Measurements from ENCODE around the gene JAZF1.

The JAZF1 gene

DNA sequence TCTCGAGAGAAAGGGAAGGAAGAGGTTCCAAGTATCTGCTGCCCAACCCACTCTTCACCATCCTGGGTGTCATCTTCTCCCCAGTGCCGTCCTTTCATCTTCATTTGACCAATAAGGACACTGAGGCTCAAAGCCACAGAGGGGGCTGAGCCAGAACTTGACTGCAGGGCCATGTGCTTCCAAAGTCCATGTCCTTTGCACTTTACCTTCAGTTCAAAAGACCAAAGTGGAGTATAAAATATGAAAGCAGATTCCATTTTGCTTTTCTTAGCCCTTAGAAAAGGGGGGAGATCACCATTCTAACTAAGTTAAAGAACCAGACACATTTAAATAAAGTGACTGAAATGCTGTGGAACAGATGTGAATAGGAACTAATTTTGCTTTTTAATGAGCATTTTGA, 56.2 kb downstream of the JAZF1 start:
- Histone ChIP-seq H3K4me3 (ENCODE audit: low read length) (no peak overlapping the region), H3K36me3 (ENCODE audit: control insufficient read depth, insufficient read depth, low read length) (no peaks in the 10 kb centered on the region), H3K27me3 (ENCODE audit: control insufficient read depth, insufficient read depth, low read length) (no peaks in the 10 kb centered on the region), H3K27ac (ENCODE audit: low read depth, low read length) (no peak overlapping the region), H3K9ac (ENCODE audit: low read length) (no peak overlapping the region), H3K4me1 (ENCODE audit: control insufficient read depth, insufficient read depth, low read length) (peaks cover 10% of the 10 kb centered on the region)

DNA sequence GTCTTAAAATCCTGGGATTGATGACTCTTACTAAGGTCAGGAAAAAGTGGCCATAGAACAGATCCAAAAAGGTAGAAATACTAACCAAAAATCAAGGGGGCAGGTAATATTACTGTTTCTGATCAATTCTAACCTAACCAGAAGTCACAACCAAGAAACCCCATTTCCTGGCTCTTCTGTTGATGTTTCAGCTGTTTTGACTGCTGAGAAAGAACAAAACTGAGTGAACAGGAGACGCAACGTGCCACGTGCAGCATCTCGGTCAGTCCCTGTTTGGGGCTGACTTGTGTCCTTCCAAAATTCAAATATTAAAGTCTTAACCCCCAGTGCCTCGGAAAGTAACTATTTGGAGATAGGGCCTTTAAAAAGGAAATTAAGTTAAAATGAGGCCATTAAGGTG, 56.8 kb downstream of the JAZF1 start:
- Histone ChIP-seq H3K9ac (ENCODE audit: low read length) (no peak overlapping the region), H3K4me1 (ENCODE audit: control insufficient read depth, insufficient read depth, low read length) (peaks cover 10% of the 10 kb centered on the region)

DNA sequence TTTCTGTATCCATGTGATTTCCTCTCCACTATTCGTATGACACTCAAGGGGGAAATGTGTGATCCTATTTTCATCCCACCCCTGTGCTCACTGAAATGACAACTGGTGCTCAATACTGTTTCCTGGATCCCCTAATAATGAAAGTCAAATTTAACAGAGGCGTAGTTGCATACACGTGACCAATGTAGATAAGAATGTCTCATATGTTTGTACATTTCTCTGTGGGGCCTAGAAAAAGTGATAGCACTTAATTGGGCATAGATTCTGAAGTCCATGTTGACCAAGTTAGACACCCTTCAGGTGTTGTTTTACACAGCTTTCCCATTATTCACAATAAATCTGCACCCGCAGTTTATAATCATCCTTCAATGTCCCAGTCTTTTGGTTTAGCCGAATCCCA, 59.1 kb downstream of the JAZF1 start:
- Histone ChIP-seq H3K27ac (ENCODE audit: low read depth, low read length) (no peak overlapping the region), H3K4me3 (ENCODE audit: low read length) (no peak overlapping the region), H3K36me3 (ENCODE audit: control insufficient read depth, insufficient read depth, low read length) (no peaks in the 10 kb centered on the region), H3K9ac (ENCODE audit: low read length) (no peak overlapping the region), H3K4me1 (ENCODE audit: control insufficient read depth, insufficient read depth, low read length) (peaks cover 7% of the 10 kb centered on the region), H3K27me3 (ENCODE audit: control insufficient read depth, insufficient read depth, low read length) (no peaks in the 10 kb centered on the region)

More for the DNA sequence above, 56.8 kb downstream of the JAZF1 start:
- Histone ChIP-seq H3K27me3 (ENCODE audit: control insufficient read depth, insufficient read depth, low read length) (no peaks in the 10 kb centered on the region), H3K36me3 (ENCODE audit: control insufficient read depth, insufficient read depth, low read length) (no peaks in the 10 kb centered on the region), H3K27ac (ENCODE audit: low read depth, low read length) (no peak overlapping the region), H3K4me3 (ENCODE audit: low read length) (no peak overlapping the region)

DNA sequence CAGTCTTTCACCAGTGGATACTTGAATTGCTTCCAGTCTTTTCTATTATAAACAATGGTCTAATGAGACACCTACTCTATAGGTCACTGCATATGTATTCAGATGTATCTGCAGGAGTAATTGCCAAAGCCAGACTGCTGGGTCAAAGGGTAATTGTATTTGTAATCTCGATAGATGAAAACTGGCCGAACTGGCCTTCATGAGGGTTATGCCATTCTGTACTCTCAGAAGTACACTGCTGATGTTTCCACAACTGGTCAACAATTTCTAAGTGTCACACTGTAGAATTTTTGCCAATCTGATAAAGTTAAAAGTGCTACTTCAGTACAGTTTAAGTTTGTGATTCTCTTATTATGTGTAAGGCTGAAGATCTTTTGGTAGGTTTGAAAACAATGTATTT, 64.6 kb downstream of the JAZF1 start:
- Histone ChIP-seq H3K27me3 (ENCODE audit: control insufficient read depth, insufficient read depth, low read length) (no peaks in the 10 kb centered on the region), H3K36me3 (ENCODE audit: control insufficient read depth, insufficient read depth, low read length) (no peaks in the 10 kb centered on the region), H3K4me1 (ENCODE audit: control insufficient read depth, insufficient read depth, low read length) (peaks cover 3% of the 10 kb centered on the region), H3K9ac (ENCODE audit: low read length) (no peak overlapping the region), H3K4me3 (ENCODE audit: low read length) (no peak overlapping the region), H3K27ac (ENCODE audit: low read depth, low read length) (no peak overlapping the region)

DNA sequence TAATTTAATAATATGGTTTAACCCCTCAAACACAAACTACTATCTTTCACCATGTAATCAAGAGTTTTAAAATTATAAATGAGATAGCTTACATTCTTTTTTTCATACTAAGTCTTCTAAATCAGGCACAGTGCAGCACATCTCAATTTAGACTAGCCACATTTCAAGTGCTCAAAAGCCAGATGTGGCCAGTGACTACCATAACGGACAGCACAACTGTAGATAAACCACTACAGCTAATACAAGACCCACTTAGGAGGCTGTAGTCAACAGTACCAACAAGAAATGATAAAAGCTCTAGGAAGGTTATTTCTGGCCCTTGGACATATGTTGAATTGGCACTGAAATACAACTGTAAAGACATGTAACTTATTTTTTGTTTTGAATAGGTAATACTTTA, 65.3 kb downstream of the JAZF1 start:
- H3K27me3 ChIP-seq (ENCODE audit: control insufficient read depth, insufficient read depth, low read length): no peaks in the 10 kb centered on the region
- peaks cover 3% of the 10 kb centered on the region for H3K4me1 ChIP-seq (ENCODE audit: control insufficient read depth, insufficient read depth, low read length)
- H3K4me3 ChIP-seq (ENCODE audit: low read length): no peak overlapping the region
- H3K36me3 ChIP-seq (ENCODE audit: control insufficient read depth, insufficient read depth, low read length): no peaks in the 10 kb centered on the region
- no peak overlapping the region for H3K27ac ChIP-seq (ENCODE audit: low read depth, low read length)
- H3K9ac ChIP-seq (ENCODE audit: low read length): no peak overlapping the region

DNA sequence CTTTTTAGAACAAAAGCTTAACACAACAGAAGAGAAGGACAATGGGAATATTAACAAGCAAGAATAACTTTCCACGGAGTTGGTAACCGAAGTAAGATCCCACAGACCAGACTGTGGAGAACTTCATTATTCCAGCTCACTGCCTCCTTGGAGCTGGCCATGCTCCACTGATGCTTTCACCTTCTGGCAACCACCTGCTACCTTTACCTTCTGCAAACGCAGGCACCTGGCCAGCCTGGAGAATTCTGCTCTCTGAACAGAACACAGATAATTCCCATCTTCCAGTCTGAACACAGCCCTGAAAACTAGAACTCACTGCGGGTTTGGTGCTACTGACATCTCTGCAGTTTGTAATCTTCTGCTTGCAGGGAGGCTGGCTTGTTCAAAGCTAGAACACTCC, 66.5 kb downstream of the JAZF1 start:
- no peak overlapping the region for H3K4me3 ChIP-seq (ENCODE audit: low read length)
- H3K27ac ChIP-seq (ENCODE audit: low read depth, low read length): no peak overlapping the region
- H3K9ac ChIP-seq (ENCODE audit: low read length): no peak overlapping the region
- H3K27me3 ChIP-seq (ENCODE audit: control insufficient read depth, insufficient read depth, low read length): no peaks in the 10 kb centered on the region
- H3K36me3 ChIP-seq (ENCODE audit: control insufficient read depth, insufficient read depth, low read length): no peaks in the 10 kb centered on the region
- peaks cover 3% of the 10 kb centered on the region for H3K4me1 ChIP-seq (ENCODE audit: control insufficient read depth, insufficient read depth, low read length)

DNA sequence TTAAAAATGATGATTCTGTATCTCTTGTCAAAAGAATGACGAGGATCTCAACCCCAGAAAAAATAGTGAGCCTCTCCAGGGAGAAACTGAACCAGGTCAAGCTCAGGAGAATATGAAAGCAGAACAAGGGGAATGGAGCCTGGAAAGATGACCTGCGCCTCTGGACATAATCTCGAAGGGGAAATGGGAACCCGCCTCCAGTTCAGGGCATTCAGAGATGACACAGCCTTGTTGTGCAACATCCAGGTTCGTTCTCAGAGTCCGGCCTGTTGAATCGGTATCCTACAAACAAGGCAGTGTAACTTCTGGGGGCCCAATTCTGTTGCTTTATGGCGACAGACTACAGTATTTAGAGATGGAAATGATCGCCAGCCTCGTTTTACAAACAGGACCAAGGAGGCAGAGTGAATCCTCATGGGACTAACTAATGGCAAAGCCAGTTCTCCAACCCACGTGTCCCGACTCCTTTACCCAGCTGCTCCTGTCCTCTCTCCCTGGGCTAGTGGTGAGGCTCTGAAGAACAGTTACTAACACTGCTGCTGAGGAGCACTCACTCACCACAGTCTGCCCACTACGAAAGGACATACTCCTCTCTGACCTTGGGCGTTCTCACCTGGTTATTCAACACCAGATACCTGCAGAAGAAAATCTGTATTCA, 67.6 kb downstream of the JAZF1 start:
- Histone ChIP-seq H3K4me1 (ENCODE audit: control insufficient read depth, insufficient read depth, low read length) (peaks cover 3% of the 10 kb centered on the region), H3K27me3 (ENCODE audit: control insufficient read depth, insufficient read depth, low read length) (no peaks in the 10 kb centered on the region), H3K36me3 (ENCODE audit: control insufficient read depth, insufficient read depth, low read length) (no peaks in the 10 kb centered on the region), H3K4me3 (ENCODE audit: low read length) (no peak overlapping the region), H3K27ac (ENCODE audit: low read depth, low read length) (no peak overlapping the region), H3K9ac (ENCODE audit: low read length) (no peak overlapping the region)

DNA sequence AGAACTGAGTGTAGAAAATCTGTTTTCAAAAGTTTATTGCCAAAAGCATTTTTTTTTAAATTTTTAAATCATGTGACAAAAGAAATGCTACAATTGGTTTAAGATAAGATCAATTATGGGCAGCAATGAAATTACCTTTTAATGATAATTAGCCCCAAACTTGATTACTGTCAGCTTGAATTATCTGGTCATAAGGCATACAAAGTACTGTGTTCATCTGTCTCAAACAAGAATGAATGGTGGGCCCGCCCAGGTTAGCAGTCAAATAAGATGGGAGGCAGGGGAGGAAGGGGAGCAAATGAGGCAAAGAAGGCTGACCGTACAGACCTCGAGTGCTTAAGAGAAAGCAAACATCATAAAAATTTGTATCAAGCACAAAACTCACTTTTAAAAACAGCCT, 68.1 kb downstream of the JAZF1 start:
- H3K4me1 ChIP-seq (ENCODE audit: control insufficient read depth, insufficient read depth, low read length): peaks cover 3% of the 10 kb centered on the region

DNA sequence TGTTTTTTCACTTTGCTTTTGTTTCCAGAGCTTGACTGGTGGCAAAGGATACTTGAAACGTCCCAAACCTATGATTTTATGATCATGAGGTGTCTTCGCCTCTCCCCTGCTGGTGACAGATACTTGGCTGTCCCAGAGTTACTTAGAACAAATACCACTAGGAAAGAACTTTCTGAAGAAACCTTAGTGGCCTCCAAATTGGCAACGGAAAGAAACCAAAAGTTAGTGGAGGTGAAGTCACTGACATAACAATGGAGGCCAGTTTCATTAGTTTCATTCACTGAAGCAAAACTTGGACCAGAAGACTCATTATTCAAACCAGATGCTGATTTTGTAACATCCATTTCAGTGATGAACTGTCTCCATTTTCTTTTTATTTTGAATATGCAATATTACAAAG, 68.6 kb downstream of the JAZF1 start:
- no peaks in the 10 kb centered on the region for H3K27me3 ChIP-seq (ENCODE audit: control insufficient read depth, insufficient read depth, low read length)
- H3K4me1 ChIP-seq (ENCODE audit: control insufficient read depth, insufficient read depth, low read length): peaks cover 4% of the 10 kb centered on the region
- no peak overlapping the region for H3K9ac ChIP-seq (ENCODE audit: low read length)
- H3K27ac ChIP-seq (ENCODE audit: low read depth, low read length): no peak overlapping the region
- H3K4me3 ChIP-seq (ENCODE audit: low read length): no peak overlapping the region
- no peaks in the 10 kb centered on the region for H3K36me3 ChIP-seq (ENCODE audit: control insufficient read depth, insufficient read depth, low read length)

More for the DNA sequence above, 68.1 kb downstream of the JAZF1 start:
- no peaks in the 10 kb centered on the region for H3K36me3 ChIP-seq (ENCODE audit: control insufficient read depth, insufficient read depth, low read length)
- H3K9ac ChIP-seq (ENCODE audit: low read length): no peak overlapping the region
- H3K27ac ChIP-seq (ENCODE audit: low read depth, low read length): no peak overlapping the region
- no peaks in the 10 kb centered on the region for H3K27me3 ChIP-seq (ENCODE audit: control insufficient read depth, insufficient read depth, low read length)
- H3K4me3 ChIP-seq (ENCODE audit: low read length): no peak overlapping the region

DNA sequence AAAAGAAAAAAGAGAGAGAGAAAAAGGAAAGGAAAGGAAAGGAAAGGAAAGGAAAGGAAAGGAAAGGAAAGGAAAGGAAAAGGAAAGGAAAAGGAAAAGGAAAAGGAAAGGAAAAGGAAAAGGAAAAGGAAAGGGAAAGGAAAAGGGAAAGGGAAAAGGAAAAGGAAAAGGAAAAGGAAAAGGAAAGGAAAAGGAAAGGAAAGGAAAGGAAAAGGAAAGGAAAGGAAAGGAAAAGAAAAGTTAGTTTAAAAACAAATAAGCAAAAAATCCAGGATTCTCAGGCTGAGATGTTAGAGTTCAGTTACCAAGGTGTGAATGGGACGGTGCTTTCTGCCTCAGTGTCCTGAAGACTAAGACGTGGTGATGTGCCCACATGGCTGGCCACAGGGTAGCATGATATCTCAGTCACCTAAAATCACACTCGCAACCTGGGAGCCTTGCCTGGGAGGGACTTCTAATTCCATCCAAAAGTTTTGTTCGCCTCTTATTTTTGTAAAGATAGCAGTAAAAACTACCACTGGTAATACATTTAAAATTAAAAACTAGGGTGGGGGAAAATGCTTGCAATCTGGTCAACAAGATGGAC, 70.1 kb downstream of the JAZF1 start:
- Histone ChIP-seq H3K27ac (ENCODE audit: low read depth, low read length) (no peak overlapping the region), H3K4me3 (ENCODE audit: low read length) (no peak overlapping the region), H3K4me1 (ENCODE audit: control insufficient read depth, insufficient read depth, low read length) (peaks cover 17% of the 10 kb centered on the region), H3K36me3 (ENCODE audit: control insufficient read depth, insufficient read depth, low read length) (no peaks in the 10 kb centered on the region), H3K27me3 (ENCODE audit: control insufficient read depth, insufficient read depth, low read length) (no peaks in the 10 kb centered on the region), H3K9ac (ENCODE audit: low read length) (no peak overlapping the region)

DNA sequence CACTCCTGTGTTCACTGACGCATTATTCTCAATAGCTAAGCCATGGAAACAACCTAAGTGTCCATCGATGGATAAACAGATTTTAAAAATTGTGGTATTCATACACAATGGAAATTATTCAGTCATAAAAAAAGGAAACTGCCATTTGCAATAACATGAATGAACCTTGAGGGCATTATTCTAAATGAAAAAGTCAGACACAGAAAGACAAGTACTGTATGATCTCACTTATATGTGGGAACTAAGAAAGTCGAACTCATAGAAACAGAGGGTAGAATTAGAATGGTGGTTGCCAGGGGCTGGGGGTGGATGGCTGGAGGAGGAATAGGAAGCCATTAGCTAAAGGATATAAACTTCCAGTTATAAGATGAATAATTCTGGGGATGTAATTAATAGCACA, 71.8 kb downstream of the JAZF1 start:
- Histone ChIP-seq H3K27ac (ENCODE audit: low read depth, low read length) (no peak overlapping the region), H3K4me1 (ENCODE audit: control insufficient read depth, insufficient read depth, low read length) (peaks cover 31% of the 10 kb centered on the region), H3K27me3 (ENCODE audit: control insufficient read depth, insufficient read depth, low read length) (no peaks in the 10 kb centered on the region), H3K9ac (ENCODE audit: low read length) (no peak overlapping the region), H3K36me3 (ENCODE audit: control insufficient read depth, insufficient read depth, low read length) (no peaks in the 10 kb centered on the region), H3K4me3 (ENCODE audit: low read length) (no peak overlapping the region)

DNA sequence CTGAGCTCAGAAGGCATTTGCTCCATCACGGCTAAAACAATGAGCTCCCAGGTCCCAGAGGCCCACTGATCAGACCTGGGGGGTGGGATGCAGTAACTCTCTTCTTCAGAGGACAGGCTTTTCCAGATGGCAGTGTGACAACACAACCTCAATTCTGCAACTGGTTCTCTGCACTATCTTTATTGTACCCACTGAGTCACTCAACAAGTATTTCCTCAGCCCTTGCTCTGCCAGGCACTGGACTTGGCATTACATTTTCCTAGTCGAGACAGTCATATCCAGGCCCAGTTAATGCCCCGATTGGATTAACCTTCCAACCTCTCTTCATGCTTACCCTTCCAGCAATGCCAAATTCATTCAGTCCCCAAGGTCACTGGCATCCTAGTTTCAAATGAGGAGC, 72.6 kb downstream of the JAZF1 start:
- H3K36me3 ChIP-seq (ENCODE audit: control insufficient read depth, insufficient read depth, low read length): no peaks in the 10 kb centered on the region
- no peak overlapping the region for H3K4me3 ChIP-seq (ENCODE audit: low read length)
- peaks cover 33% of the 10 kb centered on the region for H3K4me1 ChIP-seq (ENCODE audit: control insufficient read depth, insufficient read depth, low read length)
- H3K9ac ChIP-seq (ENCODE audit: low read length): no peak overlapping the region
- H3K27me3 ChIP-seq (ENCODE audit: control insufficient read depth, insufficient read depth, low read length): no peaks in the 10 kb centered on the region
- H3K27ac ChIP-seq (ENCODE audit: low read depth, low read length): peak overlapping the region; percentile 11

DNA sequence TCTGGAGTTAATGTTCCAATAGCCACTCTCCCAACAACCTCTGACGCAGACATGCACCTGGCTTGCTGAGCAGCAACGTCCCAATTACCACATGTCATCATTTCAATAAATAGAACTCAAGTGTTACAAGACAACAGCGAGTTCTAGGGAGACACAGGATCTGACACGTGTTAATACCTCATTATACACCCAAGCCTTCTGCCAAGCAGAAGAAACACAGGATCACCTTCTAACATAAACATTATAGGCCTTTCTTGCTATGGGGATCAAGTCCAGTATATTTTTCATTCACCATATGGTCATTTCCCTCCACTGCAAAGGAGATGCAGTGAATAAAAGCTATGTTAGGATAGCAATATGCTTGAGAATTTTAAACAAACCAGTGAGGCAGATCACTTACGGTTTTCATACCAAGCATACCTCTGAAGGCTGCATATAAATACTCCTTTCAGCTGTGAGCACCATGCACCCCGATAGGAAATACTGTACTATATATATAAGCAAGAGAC, 74.2 kb downstream of the JAZF1 start:
- H3K4me3 ChIP-seq (ENCODE audit: low read length): no peak overlapping the region
- no peaks in the 10 kb centered on the region for H3K36me3 ChIP-seq (ENCODE audit: control insufficient read depth, insufficient read depth, low read length)
- peak overlapping the region; percentile 74 for H3K27ac ChIP-seq (ENCODE audit: low read depth, low read length)
- peaks cover 36% of the 10 kb centered on the region for H3K4me1 ChIP-seq (ENCODE audit: control insufficient read depth, insufficient read depth, low read length)
- no peak overlapping the region for H3K9ac ChIP-seq (ENCODE audit: low read length)
- no peaks in the 10 kb centered on the region for H3K27me3 ChIP-seq (ENCODE audit: control insufficient read depth, insufficient read depth, low read length)

All from rectal smooth muscle tissue (tissue), 1 donor.